Erythroblast (primary cell): ENCODE measurements around the gene METTL22.

Source experiments
- GATA1 ChIP-seq: IDR thresholded peaks from 2 replicates; pipeline ENCODE4 v1.6.1; 2011; ENCODE audit warnings: low read depth, mild to moderate bottlenecking, control low read depth, low read length, moderate library complexity
- POLR2A ChIP-seq: IDR thresholded peaks from 2 replicates; pipeline ENCODE4 v1.6.1; 2011; ENCODE audit warnings: mild to moderate bottlenecking, low read length

GRCh38 chr16:8621222-8621571 is 301 bp upstream of the METTL22 start:
- TF ChIP-seq POLR2A (no peak), GATA1 (no peak)
